ENCODE results near the gene GHR.

GHR gene

DNA sequence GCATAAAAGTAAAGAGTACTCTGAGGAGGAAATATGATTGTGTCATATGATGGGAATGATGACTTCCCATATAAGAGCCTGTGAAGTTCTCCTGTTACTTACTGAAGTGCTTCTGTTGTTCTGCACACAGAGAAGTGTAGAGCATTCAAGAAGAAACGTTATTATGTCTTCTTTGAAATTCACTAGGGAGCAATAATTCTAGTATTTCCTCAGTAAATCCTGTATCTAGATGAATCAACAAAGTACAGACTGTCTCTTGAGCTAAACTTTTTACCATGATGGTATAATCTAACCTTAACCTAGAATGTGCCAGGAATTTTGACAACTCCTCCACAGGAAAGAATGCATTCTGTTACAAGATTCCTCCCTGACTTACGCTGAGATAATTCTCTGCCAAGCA is 18.9 kb upstream of the GHR start:
- no peak for DNase-seq (ENCODE audit: low read depth)
- TF ChIP-seq, protein P1, sequence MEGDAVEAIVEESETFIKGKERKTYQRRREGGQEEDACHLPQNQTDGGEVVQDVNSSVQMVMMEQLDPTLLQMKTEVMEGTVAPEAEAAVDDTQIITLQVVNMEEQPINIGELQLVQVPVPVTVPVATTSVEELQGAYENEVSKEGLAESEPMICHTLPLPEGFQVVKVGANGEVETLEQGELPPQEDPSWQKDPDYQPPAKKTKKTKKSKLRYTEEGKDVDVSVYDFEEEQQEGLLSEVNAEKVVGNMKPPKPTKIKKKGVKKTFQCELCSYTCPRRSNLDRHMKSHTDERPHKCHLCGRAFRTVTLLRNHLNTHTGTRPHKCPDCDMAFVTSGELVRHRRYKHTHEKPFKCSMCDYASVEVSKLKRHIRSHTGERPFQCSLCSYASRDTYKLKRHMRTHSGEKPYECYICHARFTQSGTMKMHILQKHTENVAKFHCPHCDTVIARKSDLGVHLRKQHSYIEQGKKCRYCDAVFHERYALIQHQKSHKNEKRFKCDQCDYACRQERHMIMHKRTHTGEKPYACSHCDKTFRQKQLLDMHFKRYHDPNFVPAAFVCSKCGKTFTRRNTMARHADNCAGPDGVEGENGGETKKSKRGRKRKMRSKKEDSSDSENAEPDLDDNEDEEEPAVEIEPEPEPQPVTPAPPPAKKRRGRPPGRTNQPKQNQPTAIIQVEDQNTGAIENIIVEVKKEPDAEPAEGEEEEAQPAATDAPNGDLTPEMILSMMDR (IDR thresholded peaks at IDR 0.05; ENCODE audit: low read depth, low read length), result no peak
- TF ChIP-seq MAX (IDR thresholded peaks at IDR 0.05; ENCODE audit: low read depth, low read length) (no peak), POLR2A (IDR thresholded peaks at IDR 0.05; ENCODE audit: extremely low read depth, insufficient read length) (no peak), MYC (IDR thresholded peaks at IDR 0.05; ENCODE audit: low read depth, low read length) (no peak)
- no peak overlapping the region for H3K4me3 ChIP-seq (ENCODE audit: low read depth, low read length)

GRCh38 chr5:42419294-42419693 is 3.9 kb upstream of the GHR start:
- TF ChIP-seq, protein P1 (IDR thresholded peaks at IDR 0.05; ENCODE audit: low read depth, low read length), result no peak
- TF ChIP-seq MYC (IDR thresholded peaks at IDR 0.05; ENCODE audit: low read depth, low read length) (no peak), MAX (IDR thresholded peaks at IDR 0.05; ENCODE audit: low read depth, low read length) (no peak), POLR2A (IDR thresholded peaks at IDR 0.05; ENCODE audit: extremely low read depth, insufficient read length) (no peak)
- H3K4me3 ChIP-seq (ENCODE audit: low read depth, low read length), result no peak overlapping the region
- no peak for DNase-seq (ENCODE audit: low read depth)

DNA sequence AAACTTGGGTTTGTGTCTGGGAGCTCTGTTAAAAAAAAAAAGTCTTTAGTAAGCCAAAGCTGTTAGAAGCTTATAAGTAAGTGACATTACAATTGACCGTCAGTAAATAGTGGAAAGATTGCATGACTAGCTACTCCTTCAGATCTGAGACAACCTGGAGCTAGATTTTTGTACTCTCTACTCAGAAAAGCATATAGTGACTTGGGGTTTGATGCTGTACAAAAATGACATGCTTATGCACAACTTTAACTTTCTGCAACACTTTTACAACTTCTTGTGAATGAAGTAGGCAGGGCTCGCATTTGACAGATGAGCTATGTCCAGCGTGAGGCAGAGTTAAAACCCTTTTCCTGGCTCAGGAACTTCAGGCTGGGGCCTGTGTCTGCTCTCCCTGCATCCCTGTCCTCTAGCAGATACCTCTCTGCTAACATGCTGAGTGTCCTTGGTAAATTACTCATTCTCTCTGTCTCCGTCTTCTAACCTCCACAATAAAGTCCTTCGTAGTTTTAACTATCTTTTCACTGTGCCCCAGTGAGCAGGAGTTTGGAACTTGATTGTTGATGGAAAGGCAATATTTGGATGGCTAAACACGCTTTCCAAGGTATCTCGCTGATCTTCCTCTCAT is 471 bp upstream of the GHR start:
- no peak overlapping the region for H3K4me3 ChIP-seq (ENCODE audit: low read depth, low read length)
- TF ChIP-seq MYC (IDR thresholded peaks at IDR 0.05; ENCODE audit: low read depth, low read length) (no peak), POLR2A (IDR thresholded peaks at IDR 0.05; ENCODE audit: extremely low read depth, insufficient read length) (no peak), MAX (IDR thresholded peaks at IDR 0.05; ENCODE audit: low read depth, low read length) (no peak)
- TF ChIP-seq, protein P1 (IDR thresholded peaks at IDR 0.05; ENCODE audit: low read depth, low read length), result no peak
- DNase-seq (ENCODE audit: low read depth), result no peak

DNA sequence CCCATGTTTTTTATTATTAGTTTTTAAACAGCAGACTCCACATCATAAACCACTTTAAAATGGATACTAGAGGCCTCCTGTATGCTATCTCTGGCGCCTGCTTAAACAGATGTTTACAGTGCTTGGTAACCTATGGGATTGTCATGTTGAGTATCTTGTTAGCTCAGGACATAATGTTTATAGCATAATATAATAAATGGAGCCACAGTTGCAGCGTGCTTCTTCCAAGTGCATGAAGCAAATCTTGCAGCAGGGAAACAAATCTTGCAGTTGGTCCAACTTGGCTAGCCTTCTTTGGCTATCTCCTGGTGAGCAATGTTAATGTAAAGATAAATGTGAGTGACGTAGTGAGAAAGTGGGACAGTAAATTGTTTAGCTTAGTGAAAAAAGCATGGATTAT is 2.8 kb downstream of the GHR start:
- DNase-seq (ENCODE audit: low read depth), result no peak

GRCh38 chr5:42429694-42430093 is 6.5 kb downstream of the GHR start:
- no peak overlapping the region for H3K4me3 ChIP-seq (ENCODE audit: low read depth, low read length)
- no peak for TF ChIP-seq MYC (IDR thresholded peaks at IDR 0.05; ENCODE audit: low read depth, low read length)
- TF ChIP-seq POLR2A (IDR thresholded peaks at IDR 0.05; ENCODE audit: extremely low read depth, insufficient read length), result no peak
- TF ChIP-seq, protein P1 (IDR thresholded peaks at IDR 0.05; ENCODE audit: low read depth, low read length), result no peak
- TF ChIP-seq MAX (IDR thresholded peaks at IDR 0.05; ENCODE audit: low read depth, low read length), result no peak
- DNase-seq (ENCODE audit: low read depth), result no peak

More for the DNA sequence above, 2.8 kb downstream of the GHR start:
- no peak overlapping the region for H3K4me3 ChIP-seq (ENCODE audit: low read depth, low read length)
- TF ChIP-seq POLR2A (IDR thresholded peaks at IDR 0.05; ENCODE audit: extremely low read depth, insufficient read length), result no peak
- TF ChIP-seq, protein P1 (IDR thresholded peaks at IDR 0.05; ENCODE audit: low read depth, low read length), result no peak
- TF ChIP-seq MYC (IDR thresholded peaks at IDR 0.05; ENCODE audit: low read depth, low read length), result no peak

Data from NB4 (cell line).